CD4-positive, alpha-beta T cell (primary cell): ENCODE measurements around the gene CSNK1A1L. TPM values are rescaled to one million over a fixed set of nuclear protein-coding genes. Genes with fewer than 3 reads are reported as not detected.

ENCODE experiments used
- ATAC-seq: fragments of 200-7000 bp; cut with Tn5 transposase; one replicate; pipeline ENCODE4 v1.10.0; 2022; ENCODE audit warnings: mild to moderate bottlenecking; ENCODE audit not compliant: poor library complexity
- CTCF ChIA-PET: fragments of 350-600 bp; sonication (Branson Sonifier 250); formaldehyde crosslinking; loops from one replicate; lab custom pipeline; 2021; ENCODE audit warnings: antibody characterized with exemption, inconsistent platforms; lab: Charles Lee
- POLR2A ChIA-PET: fragments of 350-600 bp; sonication (Branson Sonifier 250); formaldehyde crosslinking; loops from one replicate; lab custom pipeline; 2021; ENCODE audit warnings: antibody characterized with exemption, inconsistent platforms; lab: Charles Lee
- DNase-seq, 14 experiments: peaks; one replicate each; pipeline ENCODE4 v3.0.0-alpha.2; 2013 to 2020; ENCODE audit warnings: mixed read lengths in 2 of 14
- H3K27ac ChIP-seq, 2 donors: one replicate each; pipeline versions ENCODE4 v1.5.1 to v1.7.0; 2013; ENCODE audit warnings: low read length in 2 of 2, low read depth in 1 of 2, mild to moderate bottlenecking in 1 of 2
- H3K27me3 ChIP-seq, 2 experiments: 1 replicate in 1 of 2; 2 replicates in 1 of 2; pipeline versions ENCODE4 v1.6.1 to v1.7.0; 2013; ENCODE audit warnings: low read length in 2 of 2, control low read depth in 1 of 2, mild to moderate bottlenecking in 1 of 2, moderate library complexity in 1 of 2; ENCODE audit not compliant: insufficient read depth in 2 of 2, control insufficient read depth in 1 of 2
- H3K36me3 ChIP-seq: one replicate; pipeline ENCODE4 v1.6.1; 2013; ENCODE audit warnings: low read length, control low read depth; ENCODE audit not compliant: insufficient read depth
- H3K4me1 ChIP-seq: one replicate; pipeline ENCODE4 v1.6.1; 2013; ENCODE audit warnings: low read length, control low read depth; ENCODE audit not compliant: insufficient read depth
- H3K4me3 ChIP-seq: one replicate; pipeline ENCODE4 v1.5.1; 2013; ENCODE audit warnings: mild to moderate bottlenecking, low read length, moderate library complexity
- H3K9me3 ChIP-seq, 2 experiments: 1 replicate in 1 of 2; 2 replicates in 1 of 2; pipeline versions ENCODE4 v1.6.1 to v1.7.0; 2013; ENCODE audit warnings: low read length in 2 of 2, mild to moderate bottlenecking in 2 of 2, control low read depth in 1 of 2, moderate library complexity in 1 of 2; ENCODE audit not compliant: control insufficient read depth in 1 of 2, insufficient read depth in 1 of 2
- H3K27ac Mint-ChIP-seq: one replicate; pipeline ENCODE4 v1.8.0; 2020; ENCODE audit warnings: mixed read lengths
- H3K27me3 Mint-ChIP-seq: one replicate; pipeline ENCODE4 v1.8.0; 2021; ENCODE audit warnings: mixed read lengths
- H3K36me3 Mint-ChIP-seq: one replicate; pipeline ENCODE4 v1.8.0; 2021; ENCODE audit warnings: low read depth, mixed read lengths
- H3K4me1 Mint-ChIP-seq: one replicate; pipeline ENCODE4 v1.8.0; 2021; ENCODE audit warnings: low read depth, mixed read lengths
- H3K4me3 Mint-ChIP-seq: one replicate; pipeline ENCODE4 v1.8.0; 2020; ENCODE audit warnings: mild to moderate bottlenecking, mixed read lengths
- H3K9me3 Mint-ChIP-seq: one replicate; pipeline ENCODE4 v1.8.0; 2020; ENCODE audit warnings: mixed read lengths
- CTCF ChIP-seq: fragments of 200-600 bp; IDR thresholded peaks from one replicate; pipeline ENCODE4 v1.8.0; 2022; ENCODE audit warnings: antibody characterized with exemption, mild to moderate bottlenecking
- intact Hi-C, 2 experiments: fragments of 100-400 bp; cut with DNase I in 1 of 2; cut with micrococcal nuclease in 1 of 2; formaldehyde crosslinking; loops; one replicate each; pipeline versions ENCODE4 v1.15.1 to v1.9.0; 2023 to 2025; cut with DNase I, micrococcal nuclease
- total RNA-seq, 174 experiments: library from RNA in 2 of 174; stranded (reverse) in 2 of 174; gene quantifications; one replicate each; pipeline ENCODE4 v1.2.3 and lab custom pipeline; 2021 to 2026

The CSNK1A1L gene
- total RNA-seq, 2 experiments from 2014 or later, result not detected

DNA sequence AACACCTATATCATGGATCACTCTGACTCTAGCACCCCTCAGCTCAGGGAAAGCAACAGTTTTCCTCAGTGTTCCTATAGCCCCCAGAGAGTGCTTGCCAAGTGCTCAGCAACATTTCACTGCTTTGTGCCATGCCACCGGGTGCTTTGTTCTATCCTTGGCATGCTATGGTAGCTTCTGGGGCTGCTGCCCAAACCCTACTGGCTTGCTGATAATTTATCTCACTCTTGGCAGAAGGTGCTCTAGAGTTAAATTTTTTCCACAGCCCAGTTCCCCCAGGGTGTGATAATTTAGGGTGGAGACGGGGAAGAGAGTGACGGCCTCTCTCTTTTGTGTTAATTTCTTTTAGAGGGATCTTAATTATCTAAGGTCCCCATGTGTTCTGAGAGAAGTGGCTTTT lies 12.6 kb upstream of the CSNK1A1L start:
- Mint-ChIP-seq H3K36me3 (no peaks in the 10 kb centered on the region), H3K4me3 (no peak overlapping the region), H3K4me1 (no peaks in the 10 kb centered on the region), H3K9me3 (no peaks in the 10 kb centered on the region), H3K27ac (no peak overlapping the region), H3K27me3 (peaks cover 13% of the 10 kb centered on the region)
- Histone ChIP-seq H3K9me3 (no peaks in the 10 kb centered on the region), H3K27ac (no peak overlapping the region), H3K4me3 (no peak overlapping the region), H3K27me3 (no peaks in the 10 kb centered on the region), H3K36me3 (no peaks in the 10 kb centered on the region), H3K4me1 (no peaks in the 10 kb centered on the region)
- CTCF ChIA-PET, result interaction anchor here (1.1 kb wide), 1 partner anchor 21 kb away, joined by 3 read pairs; no protein-coding TSS in a partner anchor
- TF ChIP-seq CTCF, result no peak
- intact Hi-C loops, result no loop called here
- POLR2A ChIA-PET, result no interaction called here
- DNase-seq (no peak), ATAC-seq (no peak)

DNA sequence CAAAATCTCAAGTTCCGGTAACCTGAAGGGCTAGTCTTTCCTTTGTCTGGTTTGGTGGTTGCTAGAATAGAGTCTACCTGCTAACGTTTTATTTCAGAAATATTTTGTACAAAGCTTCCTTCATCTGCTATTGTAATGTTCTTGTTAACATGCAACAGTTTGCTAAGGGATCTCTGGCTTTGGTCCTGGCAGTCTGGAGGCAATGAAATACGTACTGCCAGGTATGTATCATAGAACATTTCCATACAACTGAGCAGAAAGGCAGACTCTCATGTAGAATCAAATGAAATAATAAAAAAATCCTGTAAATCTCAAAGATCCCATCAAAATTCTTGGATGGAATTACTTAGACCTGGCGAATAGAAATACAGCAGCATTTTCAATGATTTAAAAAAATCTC lies 8.8 kb upstream of the CSNK1A1L start:
- ChIA-PET POLR2A (no interaction called here), CTCF (no interaction called here)
- no peaks in the 10 kb centered on the region for H3K9me3 Mint-ChIP-seq
- H3K4me3 ChIP-seq, result no peak overlapping the region
- TF ChIP-seq CTCF, result no peak
- intact Hi-C loops, result no loop called here
- H3K36me3 Mint-ChIP-seq, result no peaks in the 10 kb centered on the region
- H3K4me1 Mint-ChIP-seq, result no peaks in the 10 kb centered on the region
- H3K27ac ChIP-seq, result no peak overlapping the region
- H3K4me3 Mint-ChIP-seq, result no peak overlapping the region
- no peaks in the 10 kb centered on the region for H3K27me3 ChIP-seq
- H3K4me1 ChIP-seq, result no peaks in the 10 kb centered on the region
- DNase-seq, result no peak
- no peaks in the 10 kb centered on the region for H3K36me3 ChIP-seq
- no peak for ATAC-seq
- peaks cover 7% of the 10 kb centered on the region for H3K27me3 Mint-ChIP-seq
- no peaks in the 10 kb centered on the region for H3K9me3 ChIP-seq
- no peak overlapping the region for H3K27ac Mint-ChIP-seq

GRCh38 chr13:37113534-37113933 lies 8.1 kb upstream of the CSNK1A1L start:
- intact Hi-C loops, result no loop called here
- no peaks in the 10 kb centered on the region for H3K4me1 ChIP-seq
- Mint-ChIP-seq H3K27me3 (peaks cover 9% of the 10 kb centered on the region), H3K9me3 (no peaks in the 10 kb centered on the region), H3K27ac (no peak overlapping the region), H3K36me3 (no peaks in the 10 kb centered on the region), H3K4me1 (no peaks in the 10 kb centered on the region), H3K4me3 (no peak overlapping the region)
- no peak for DNase-seq
- no peak overlapping the region for H3K4me3 ChIP-seq
- ATAC-seq, result no peak
- POLR2A ChIA-PET, result no interaction called here
- no peaks in the 10 kb centered on the region for H3K9me3 ChIP-seq
- TF ChIP-seq CTCF, result no peak
- CTCF ChIA-PET, result no interaction called here
- H3K27me3 ChIP-seq, result no peaks in the 10 kb centered on the region
- no peaks in the 10 kb centered on the region for H3K36me3 ChIP-seq
- H3K27ac ChIP-seq, result no peak overlapping the region
